ENCODE measurements around the gene COL26A1. TPM values are rescaled to one million over a fixed set of nuclear protein-coding genes. Genes with fewer than 3 reads are reported as not detected.
A peak's percentile ranks its signal among the peaks of the same experiment; 100 is the strongest.
"Not testable (repeated sequence)": the region's sequence is repeated elsewhere in the genome, so short reads cannot be mapped to it uniquely, and the experiment has no call there.

The COL26A1 gene
- total RNA-seq, 1 donor = not detected

DNA sequence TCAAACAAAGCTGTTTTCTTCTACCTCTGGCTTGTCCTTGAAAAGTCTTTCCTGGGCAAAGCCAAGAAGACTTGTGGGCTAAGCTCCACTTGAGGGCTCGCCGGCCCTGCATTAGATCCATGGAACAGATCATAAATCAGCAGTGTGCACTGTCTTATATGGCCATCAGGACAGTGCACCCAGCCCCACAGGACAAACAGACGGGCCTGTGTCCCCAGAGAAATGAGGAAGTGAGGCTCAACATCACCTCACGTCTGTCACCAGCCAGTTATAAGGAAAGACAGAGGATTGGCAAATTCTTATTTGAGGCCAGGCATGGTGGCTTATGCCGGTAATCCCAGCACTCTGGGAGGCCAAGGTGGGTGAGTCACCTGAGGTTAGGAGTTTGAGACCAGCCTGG is 28.8 kb upstream of the COL26A1 start:
- TF ChIP-seq, protein P1, sequence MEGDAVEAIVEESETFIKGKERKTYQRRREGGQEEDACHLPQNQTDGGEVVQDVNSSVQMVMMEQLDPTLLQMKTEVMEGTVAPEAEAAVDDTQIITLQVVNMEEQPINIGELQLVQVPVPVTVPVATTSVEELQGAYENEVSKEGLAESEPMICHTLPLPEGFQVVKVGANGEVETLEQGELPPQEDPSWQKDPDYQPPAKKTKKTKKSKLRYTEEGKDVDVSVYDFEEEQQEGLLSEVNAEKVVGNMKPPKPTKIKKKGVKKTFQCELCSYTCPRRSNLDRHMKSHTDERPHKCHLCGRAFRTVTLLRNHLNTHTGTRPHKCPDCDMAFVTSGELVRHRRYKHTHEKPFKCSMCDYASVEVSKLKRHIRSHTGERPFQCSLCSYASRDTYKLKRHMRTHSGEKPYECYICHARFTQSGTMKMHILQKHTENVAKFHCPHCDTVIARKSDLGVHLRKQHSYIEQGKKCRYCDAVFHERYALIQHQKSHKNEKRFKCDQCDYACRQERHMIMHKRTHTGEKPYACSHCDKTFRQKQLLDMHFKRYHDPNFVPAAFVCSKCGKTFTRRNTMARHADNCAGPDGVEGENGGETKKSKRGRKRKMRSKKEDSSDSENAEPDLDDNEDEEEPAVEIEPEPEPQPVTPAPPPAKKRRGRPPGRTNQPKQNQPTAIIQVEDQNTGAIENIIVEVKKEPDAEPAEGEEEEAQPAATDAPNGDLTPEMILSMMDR (IDR thresholded peaks at IDR 0.05; ENCODE audit: extremely low read depth, low read depth, low read length) = no peak
- Histone ChIP-seq H3K79me2 (ENCODE audit: insufficient read depth, low read length) (no peaks in the 10 kb centered on the region), H3K27ac (ENCODE audit: low read depth, low read length) (no peak overlapping the region), H3K4me2 (ENCODE audit: insufficient read depth, low read length) (no peak overlapping the region), H3K4me3 (ENCODE audit: insufficient read depth, low read length) (no peak overlapping the region), H3K27me3 (ENCODE audit: insufficient read depth, low read length) (peaks cover 4% of the 10 kb centered on the region), H3K36me3 (ENCODE audit: insufficient read depth, low read length) (no peaks in the 10 kb centered on the region), H3K9me3 (ENCODE audit: low read depth, low read length) (no peaks in the 10 kb centered on the region), H4K20me1 (ENCODE audit: insufficient read depth, low read length) (no peaks in the 10 kb centered on the region), H3K4me1 (ENCODE audit: insufficient read depth, low read length) (no peaks in the 10 kb centered on the region), H2AFZ (ENCODE audit: low read length) (no peak overlapping the region)
- DNase-seq (ENCODE audit: insufficient read length, low spot score, missing footprints) = no peak

DNA sequence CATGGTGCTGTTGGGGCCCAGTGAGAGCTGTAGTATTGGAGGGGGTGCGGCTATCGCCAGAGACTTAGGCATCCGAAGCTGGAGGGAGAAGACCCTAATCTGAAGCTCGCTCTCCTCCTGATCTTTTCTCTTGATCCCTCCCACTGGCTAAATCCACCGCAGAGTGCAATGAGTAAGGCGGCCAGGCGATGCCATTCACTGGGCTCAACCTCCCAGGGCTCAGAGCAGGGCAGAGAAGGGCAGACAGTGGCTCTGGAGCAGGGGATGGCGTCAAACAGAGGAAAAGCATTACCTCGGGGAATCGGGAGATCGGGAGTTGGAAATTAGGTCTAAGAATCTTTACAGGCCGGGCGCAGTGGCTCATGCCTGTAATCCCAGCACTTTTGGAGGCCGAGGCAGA is 22.3 kb upstream of the COL26A1 start:
- Histone ChIP-seq H3K27me3 (ENCODE audit: insufficient read depth, low read length) (peaks cover 3% of the 10 kb centered on the region), H3K4me3 (ENCODE audit: insufficient read depth, low read length) (no peak overlapping the region), H3K79me2 (ENCODE audit: insufficient read depth, low read length) (no peaks in the 10 kb centered on the region), H3K4me2 (ENCODE audit: insufficient read depth, low read length) (no peak overlapping the region), H3K9me3 (ENCODE audit: low read depth, low read length) (no peaks in the 10 kb centered on the region), H2AFZ (ENCODE audit: low read length) (no peak overlapping the region), H3K4me1 (ENCODE audit: insufficient read depth, low read length) (no peaks in the 10 kb centered on the region), H3K27ac (ENCODE audit: low read depth, low read length) (no peak overlapping the region), H3K36me3 (ENCODE audit: insufficient read depth, low read length) (no peaks in the 10 kb centered on the region), H4K20me1 (ENCODE audit: insufficient read depth, low read length) (no peaks in the 10 kb centered on the region)
- TF ChIP-seq, protein P1 (IDR thresholded peaks at IDR 0.05; ENCODE audit: extremely low read depth, low read depth, low read length) = no peak
- no peak for DNase-seq (ENCODE audit: insufficient read length, low spot score, missing footprints)

DNA sequence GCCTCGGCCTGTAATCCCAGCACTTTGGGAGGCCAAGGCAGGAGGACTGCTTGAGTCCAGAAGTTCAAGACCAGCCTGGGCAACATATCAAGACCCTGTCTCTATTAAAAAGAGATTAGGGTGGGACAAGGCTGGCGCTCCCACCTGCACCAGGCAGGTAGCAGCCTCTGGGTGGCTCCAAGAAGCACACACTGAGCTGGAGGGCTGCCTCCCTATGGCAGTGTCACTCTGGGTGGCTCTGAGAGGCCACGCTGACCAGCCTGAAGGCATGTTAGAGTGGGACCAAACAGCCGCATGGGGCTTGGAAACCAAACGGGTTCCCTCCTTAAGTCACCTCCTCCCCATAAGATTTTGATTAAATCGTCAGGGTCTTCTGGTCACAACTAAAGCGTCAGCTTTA is 19.8 kb upstream of the COL26A1 start:
- DNase-seq (ENCODE audit: insufficient read length, low spot score, missing footprints) = peak; percentile 44
- Histone ChIP-seq H3K27ac (ENCODE audit: low read depth, low read length) (no peak overlapping the region), H3K36me3 (ENCODE audit: insufficient read depth, low read length) (no peaks in the 10 kb centered on the region), H3K4me2 (ENCODE audit: insufficient read depth, low read length) (no peak overlapping the region), H3K27me3 (ENCODE audit: insufficient read depth, low read length) (peaks cover 3% of the 10 kb centered on the region), H3K4me3 (ENCODE audit: insufficient read depth, low read length) (no peak overlapping the region), H4K20me1 (ENCODE audit: insufficient read depth, low read length) (no peaks in the 10 kb centered on the region), H3K79me2 (ENCODE audit: insufficient read depth, low read length) (no peaks in the 10 kb centered on the region), H2AFZ (ENCODE audit: low read length) (no peak overlapping the region), H3K4me1 (ENCODE audit: insufficient read depth, low read length) (no peaks in the 10 kb centered on the region), H3K9me3 (ENCODE audit: low read depth, low read length) (no peaks in the 10 kb centered on the region)
- TF ChIP-seq, protein P1 (IDR thresholded peaks at IDR 0.05; ENCODE audit: extremely low read depth, low read depth, low read length) = no peak

DNA sequence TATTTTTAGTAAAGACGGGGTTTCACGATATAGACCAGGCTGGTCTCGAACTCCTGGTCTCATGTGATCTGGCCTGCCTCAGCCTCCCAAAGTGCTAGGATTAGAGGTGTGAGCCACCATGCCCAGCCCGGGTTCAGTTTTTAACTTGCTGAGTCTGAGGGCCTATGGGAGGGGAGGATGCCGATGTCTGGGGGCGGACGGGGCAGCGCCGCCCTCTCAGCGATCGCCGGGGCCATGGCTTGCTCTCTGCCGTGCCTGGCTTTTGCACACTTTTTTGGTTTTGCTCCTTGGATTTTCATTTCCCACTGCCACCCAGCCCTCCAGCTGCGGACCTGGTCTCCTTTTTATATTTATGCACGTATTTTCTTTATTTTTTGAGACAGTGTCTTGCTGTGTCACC is 15.2 kb upstream of the COL26A1 start:
- no peak overlapping the region for H3K27ac ChIP-seq (ENCODE audit: low read depth, low read length)
- TF ChIP-seq, protein P1 (IDR thresholded peaks at IDR 0.05; ENCODE audit: extremely low read depth, low read depth, low read length) = no peak
- no peaks in the 10 kb centered on the region for H3K4me1 ChIP-seq (ENCODE audit: insufficient read depth, low read length)
- no peaks in the 10 kb centered on the region for H3K79me2 ChIP-seq (ENCODE audit: insufficient read depth, low read length)
- no peaks in the 10 kb centered on the region for H3K9me3 ChIP-seq (ENCODE audit: low read depth, low read length)
- no peak for DNase-seq (ENCODE audit: insufficient read length, low spot score, missing footprints)
- no peak overlapping the region for H2AFZ ChIP-seq (ENCODE audit: low read length)
- H3K4me3 ChIP-seq (ENCODE audit: insufficient read depth, low read length) = no peak overlapping the region
- H3K27me3 ChIP-seq (ENCODE audit: insufficient read depth, low read length) = peaks cover 3% of the 10 kb centered on the region
- H4K20me1 ChIP-seq (ENCODE audit: insufficient read depth, low read length) = no peaks in the 10 kb centered on the region
- H3K36me3 ChIP-seq (ENCODE audit: insufficient read depth, low read length) = no peaks in the 10 kb centered on the region
- no peak overlapping the region for H3K4me2 ChIP-seq (ENCODE audit: insufficient read depth, low read length)

DNA sequence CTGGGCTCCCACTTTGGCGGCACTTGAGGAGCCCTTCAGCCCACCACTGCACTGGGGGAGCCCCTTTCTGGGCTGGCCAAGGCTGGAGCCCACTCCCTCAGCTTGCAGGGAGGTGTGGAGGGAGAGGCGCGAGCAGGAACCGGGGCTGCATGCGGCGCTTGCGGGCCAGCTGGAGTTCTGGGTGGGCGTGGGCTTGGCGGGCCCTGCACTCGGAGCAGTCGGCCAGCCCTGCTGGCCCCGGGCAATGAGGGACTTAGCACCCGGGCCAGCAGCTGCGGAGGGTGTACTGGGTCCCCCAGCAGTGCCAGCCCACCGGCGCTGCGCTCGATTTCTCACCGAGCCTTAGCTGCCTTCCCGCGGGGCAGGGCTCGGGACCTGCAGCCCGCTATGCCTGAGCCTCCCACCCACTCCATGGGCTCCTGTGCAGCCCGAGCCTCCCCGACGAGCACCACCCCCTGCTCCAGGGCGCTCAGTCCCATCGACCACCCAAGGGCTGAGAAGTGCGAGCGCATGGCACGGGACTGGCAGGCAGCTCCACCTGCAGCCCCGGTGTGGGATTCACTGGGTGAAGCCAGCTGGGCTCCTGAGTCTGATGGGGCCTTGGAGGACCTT is 14.1 kb upstream of the COL26A1 start:
- not testable (repeated sequence) for H3K36me3 ChIP-seq (ENCODE audit: insufficient read depth, low read length); DNase-seq (ENCODE audit: insufficient read length, low spot score, missing footprints); H4K20me1 ChIP-seq (ENCODE audit: insufficient read depth, low read length); H2AFZ ChIP-seq (ENCODE audit: low read length); H3K4me1 ChIP-seq (ENCODE audit: insufficient read depth, low read length); H3K79me2 ChIP-seq (ENCODE audit: insufficient read depth, low read length); H3K4me3 ChIP-seq (ENCODE audit: insufficient read depth, low read length); H3K27me3 ChIP-seq (ENCODE audit: insufficient read depth, low read length); H3K4me2 ChIP-seq (ENCODE audit: insufficient read depth, low read length); H3K9me3 ChIP-seq (ENCODE audit: low read depth, low read length); H3K27ac ChIP-seq (ENCODE audit: low read depth, low read length)

DNA sequence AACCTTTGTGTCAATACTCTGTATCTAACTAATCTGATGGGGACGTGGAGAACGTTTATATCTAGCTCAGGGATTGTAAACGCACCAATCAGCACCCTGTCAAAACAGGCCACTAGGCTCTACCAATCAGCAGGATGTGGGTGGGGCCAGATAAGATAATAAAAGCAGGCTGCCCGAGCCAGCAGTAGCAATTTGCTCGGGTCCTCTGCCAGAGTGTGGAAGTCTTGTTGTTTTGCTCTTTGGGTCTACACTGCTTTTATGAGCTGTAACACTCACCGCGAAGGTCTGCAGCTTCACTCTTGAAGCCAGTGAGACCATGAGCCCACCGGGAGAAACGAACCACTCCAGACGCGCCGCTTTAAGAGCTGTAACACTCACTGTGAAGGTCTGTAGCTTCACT is 13.4 kb upstream of the COL26A1 start:
- H3K27ac ChIP-seq (ENCODE audit: low read depth, low read length); H2AFZ ChIP-seq (ENCODE audit: low read length); H3K4me1 ChIP-seq (ENCODE audit: insufficient read depth, low read length); H3K4me2 ChIP-seq (ENCODE audit: insufficient read depth, low read length); H4K20me1 ChIP-seq (ENCODE audit: insufficient read depth, low read length); H3K36me3 ChIP-seq (ENCODE audit: insufficient read depth, low read length); H3K27me3 ChIP-seq (ENCODE audit: insufficient read depth, low read length); H3K9me3 ChIP-seq (ENCODE audit: low read depth, low read length); H3K4me3 ChIP-seq (ENCODE audit: insufficient read depth, low read length); H3K79me2 ChIP-seq (ENCODE audit: insufficient read depth, low read length); DNase-seq (ENCODE audit: insufficient read length, low spot score, missing footprints): not testable (repeated sequence)

All from osteoblast (primary cell).